IPS-11a (cell line): ENCODE results near the gene SYNE4.

Experiments
- H3K4me3 ChIP-seq: one replicate; pipeline ENCODE4 v1.5.1; 2013; ENCODE audit warnings: low read depth, low read length, control low read depth

Gene SYNE4

GRCh38 chr19:36026091-36026876 is 17.7 kb upstream of the SYNE4 start:
- H3K4me3 ChIP-seq = no peak overlapping the region

DNA sequence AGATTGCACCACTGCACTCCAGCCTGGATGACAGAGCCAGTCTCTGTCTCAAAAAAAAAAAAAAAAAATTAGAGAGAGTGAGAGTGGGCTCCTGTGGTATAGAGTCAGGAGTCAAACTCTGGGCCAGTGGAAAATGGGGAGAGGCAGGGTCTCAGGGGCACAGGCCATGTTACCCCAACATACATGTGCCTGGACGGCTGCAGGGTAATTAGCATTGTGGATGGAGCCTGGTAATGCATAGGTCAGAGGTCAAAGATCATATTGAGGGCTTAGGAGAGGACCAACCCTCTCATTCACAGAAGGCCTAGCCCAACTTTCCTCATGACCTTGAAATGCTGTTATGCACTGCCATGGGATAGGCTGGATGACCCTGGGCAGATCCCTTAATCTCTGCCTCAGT is 16.9 kb upstream of the SYNE4 start:
- no peak overlapping the region for H3K4me3 ChIP-seq

GRCh38 chr19:36023432-36023831 is 14.8 kb upstream of the SYNE4 start:
- no peak overlapping the region for H3K4me3 ChIP-seq

- H3K4me3 ChIP-seq = no peak overlapping the region
These were observed 10.6 kb upstream of the SYNE4 start for GRCh38 chr19:36019061-36019670.

DNA sequence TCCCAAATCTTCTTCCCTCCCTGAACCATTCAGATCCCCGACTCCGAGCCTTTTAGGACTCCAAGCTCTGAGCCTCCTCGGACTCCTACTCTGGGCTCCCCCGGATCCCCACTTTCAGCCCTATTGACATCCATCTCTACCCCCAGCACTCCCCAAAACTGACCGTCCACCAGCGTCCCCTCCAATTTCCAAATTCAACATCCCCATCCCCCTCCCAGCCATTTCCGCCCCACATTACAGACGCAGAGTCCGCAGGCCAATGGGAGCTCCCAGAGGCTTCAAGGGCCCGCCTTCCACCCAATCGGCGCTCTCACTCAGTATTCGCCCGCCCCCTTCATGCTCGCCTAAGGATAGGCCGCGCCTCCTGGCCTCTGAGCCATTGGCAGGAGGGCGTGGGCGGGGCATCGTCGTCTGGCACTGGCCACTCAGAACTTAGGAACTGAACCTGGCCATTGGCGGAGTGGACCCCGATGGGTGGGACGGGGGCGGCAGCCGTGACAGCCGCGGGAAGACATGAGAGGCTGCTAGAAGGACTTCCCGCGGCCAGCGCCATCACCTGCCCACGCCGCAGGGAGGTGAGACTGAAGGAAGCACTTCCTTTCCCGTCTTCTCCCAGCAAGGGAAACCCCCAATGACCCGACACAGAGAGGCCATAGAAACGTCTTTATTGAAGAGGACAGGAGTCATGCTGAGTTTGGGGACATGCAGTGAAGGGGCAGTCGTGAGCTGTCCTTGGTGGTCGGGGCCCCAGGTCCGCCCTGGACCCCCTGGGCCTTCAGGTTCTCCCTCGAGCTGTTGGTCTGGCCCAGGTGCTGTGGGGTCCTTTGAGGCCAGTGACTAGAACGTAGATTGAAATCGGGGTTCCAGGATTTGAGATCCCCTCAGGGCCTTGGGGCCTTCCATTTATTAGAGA is 5.7 kb upstream of the SYNE4 start, which contains the start of gene ALKBH6:
Gene ALKBH6, minus strand, starts transcription at position 202 of the 913 bp plus-strand sequence. CDS start 816 bp downstream, outside the sequence.
- H3K4me3 ChIP-seq = peak within 1 kb of the TSS; percentile 78

- peak overlapping the region; percentile 78 for H3K4me3 ChIP-seq
These were observed 4.8 kb upstream of the SYNE4 start for GRCh38 chr19:36013280-36014011.

GRCh38 chr19:36010402-36010801 is 1.8 kb upstream of the SYNE4 start:
- H3K4me3 ChIP-seq = no peak overlapping the region

DNA sequence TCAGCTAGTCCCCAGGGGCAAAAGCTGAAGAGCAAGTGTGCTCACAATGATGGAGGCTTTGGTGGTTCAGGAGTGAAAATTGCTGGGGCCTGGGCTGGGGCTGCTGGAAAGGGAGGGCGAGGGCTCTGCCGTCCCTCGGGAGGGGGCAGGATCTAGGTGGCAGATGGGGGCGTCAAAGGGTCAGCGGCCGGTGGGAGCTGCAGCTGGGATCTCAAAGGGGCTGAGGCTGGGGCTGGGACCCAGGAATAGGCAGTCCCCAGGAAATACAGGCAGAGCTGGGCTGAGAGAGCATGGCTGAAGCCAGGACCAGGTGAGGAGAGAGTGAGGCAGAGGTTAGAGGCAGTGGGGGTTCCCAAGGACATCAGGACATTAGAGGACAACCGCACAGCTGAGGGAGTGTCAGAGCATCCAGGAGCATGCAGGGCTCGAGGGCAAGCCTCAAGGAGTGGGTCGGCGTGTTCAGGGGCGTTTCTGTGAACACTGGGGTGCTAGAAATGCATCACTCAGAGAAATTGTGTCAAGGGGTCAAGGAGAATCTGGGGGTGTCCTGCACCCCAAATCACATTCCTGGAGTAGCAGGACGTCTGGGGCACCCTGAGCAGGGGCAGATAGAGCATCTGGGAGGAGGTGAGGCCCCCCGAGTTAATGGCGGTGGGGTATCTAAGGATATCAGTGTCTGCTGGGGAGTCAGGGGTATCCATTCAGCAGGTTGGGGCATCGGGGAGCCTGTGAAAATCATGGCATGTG is 1.2 kb upstream of the SYNE4 start:
- H3K4me3 ChIP-seq = peak overlapping the region; percentile 4

DNA sequence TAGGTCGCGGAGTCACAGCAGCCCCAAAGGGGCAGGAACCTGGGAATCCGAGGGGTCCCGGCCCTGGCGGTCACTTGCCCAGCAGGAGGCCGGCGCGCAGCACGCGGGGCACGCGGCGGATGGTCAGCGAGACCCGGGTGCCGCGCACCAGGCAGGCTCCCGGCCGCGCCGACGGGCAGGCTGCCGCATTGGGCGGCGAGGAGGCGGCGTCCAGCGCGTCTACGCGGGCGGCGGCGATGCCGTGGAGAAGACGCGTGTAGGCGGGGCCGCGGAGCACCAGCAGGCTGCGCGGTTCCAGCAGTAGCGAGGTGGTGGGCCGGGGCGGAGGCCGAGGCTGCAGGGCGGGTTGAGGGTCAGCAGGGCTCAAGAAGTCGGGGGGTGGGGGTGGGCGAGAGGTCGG is 607 bp upstream of the SYNE4 start:
- H3K4me3 ChIP-seq = peak overlapping the region; percentile 13

- no peak overlapping the region for H3K4me3 ChIP-seq
These were observed 1.7 kb downstream of the SYNE4 start for GRCh38 chr19:36006955-36007354.

DNA sequence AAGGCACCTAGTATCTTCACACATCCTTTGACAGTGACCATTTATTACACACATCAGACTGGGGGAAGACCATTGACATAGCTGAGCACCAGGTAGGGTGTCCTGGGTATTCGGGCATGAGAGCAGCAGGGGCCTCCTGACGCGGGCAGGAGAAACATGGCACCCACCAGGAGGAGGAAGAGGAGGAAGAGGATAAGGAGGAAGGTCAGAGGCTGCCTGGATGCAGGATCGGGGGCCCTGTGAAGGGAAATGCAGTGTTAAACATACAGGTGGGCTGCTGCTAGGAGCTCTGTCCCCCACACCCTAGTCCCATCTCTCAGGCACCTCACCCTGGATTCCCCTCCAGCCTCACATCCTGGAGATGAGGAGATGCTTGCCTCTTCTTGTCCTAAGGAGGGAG is 5.3 kb downstream of the SYNE4 start:
- no peak overlapping the region for H3K4me3 ChIP-seq

DNA sequence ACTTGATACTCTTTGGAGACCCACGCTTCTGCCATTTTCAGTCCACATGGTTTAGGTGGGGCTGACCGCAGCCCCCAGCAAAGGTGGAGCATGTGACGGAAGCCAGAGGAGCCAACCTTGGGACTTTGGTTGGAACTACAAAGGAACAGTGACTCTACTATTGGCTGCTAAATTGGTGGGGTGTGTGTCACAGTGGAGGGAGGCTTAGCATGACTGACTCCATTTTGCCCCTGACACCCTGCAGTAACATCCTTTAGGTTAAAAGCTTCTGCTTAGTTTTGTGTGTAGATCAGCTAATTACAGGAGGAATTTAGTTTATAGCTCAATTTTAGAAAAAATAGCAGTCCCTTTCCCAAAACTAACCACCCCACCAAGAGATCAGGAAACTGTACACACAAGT is 7.0 kb downstream of the SYNE4 start:
- no peak overlapping the region for H3K4me3 ChIP-seq

DNA sequence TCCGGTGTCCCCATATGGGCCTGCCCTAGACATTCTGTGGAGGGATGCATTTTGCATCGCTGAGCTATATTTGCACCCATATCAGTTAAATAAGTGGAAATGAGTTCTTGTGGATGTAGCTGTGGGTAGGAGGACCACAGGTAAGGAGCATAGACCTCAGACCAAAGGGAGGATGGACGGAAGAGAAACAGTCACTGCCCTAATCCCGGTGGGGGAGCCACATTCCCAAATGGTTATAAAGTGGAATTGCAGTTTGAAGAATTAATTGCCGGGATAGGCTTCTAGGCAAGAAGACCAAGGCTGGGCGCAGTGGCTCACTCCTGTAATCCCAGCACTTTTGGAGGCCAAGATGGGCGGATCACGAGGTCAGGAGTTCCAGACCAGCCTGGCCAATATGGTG is 11.8 kb downstream of the SYNE4 start:
- H3K4me3 ChIP-seq = no peak overlapping the region

GRCh38 chr19:35995048-35995993 is 13.3 kb downstream of the SYNE4 start, which contains the start of gene SDHAF1:
TSS of gene SDHAF1 (plus strand) at chr19:35995188. CDS start at chr19:35995275, 87 bp downstream.
- peak within 1 kb of the TSS; percentile 78 for H3K4me3 ChIP-seq

DNA sequence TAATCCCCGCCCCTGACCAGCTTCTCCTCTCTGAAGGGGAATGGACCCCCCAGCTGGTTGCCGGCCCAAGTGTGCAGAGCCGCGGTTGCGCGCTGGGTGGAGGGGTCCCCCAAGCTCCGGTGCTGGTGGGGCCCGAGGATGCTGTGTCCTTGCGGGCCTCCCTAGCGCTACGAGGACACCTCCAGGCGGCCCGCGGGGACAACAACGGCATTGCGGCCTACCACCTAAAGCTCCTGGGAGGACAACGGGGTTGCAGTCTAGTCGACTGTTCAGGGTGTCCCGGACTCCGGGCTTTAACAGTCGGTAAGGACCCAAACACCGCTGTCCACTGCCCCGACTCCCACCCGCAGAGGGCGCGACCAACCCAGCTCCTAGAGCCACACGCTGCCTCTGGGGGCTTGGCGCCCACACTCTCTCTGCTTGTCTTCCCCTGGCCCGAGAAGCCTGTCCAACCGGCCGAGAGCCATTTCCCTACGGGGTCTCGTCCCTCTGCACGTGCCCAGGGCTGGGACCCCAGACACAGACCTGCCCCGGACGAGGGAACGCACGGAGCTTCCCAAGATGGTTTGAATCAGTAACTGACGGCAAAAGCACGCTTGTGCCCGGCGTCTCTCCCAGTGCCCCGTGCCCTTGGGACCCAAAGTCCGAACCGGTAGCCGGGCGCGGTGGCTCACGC is 14.6 kb downstream of the SYNE4 start:
- no peak overlapping the region for H3K4me3 ChIP-seq

DNA sequence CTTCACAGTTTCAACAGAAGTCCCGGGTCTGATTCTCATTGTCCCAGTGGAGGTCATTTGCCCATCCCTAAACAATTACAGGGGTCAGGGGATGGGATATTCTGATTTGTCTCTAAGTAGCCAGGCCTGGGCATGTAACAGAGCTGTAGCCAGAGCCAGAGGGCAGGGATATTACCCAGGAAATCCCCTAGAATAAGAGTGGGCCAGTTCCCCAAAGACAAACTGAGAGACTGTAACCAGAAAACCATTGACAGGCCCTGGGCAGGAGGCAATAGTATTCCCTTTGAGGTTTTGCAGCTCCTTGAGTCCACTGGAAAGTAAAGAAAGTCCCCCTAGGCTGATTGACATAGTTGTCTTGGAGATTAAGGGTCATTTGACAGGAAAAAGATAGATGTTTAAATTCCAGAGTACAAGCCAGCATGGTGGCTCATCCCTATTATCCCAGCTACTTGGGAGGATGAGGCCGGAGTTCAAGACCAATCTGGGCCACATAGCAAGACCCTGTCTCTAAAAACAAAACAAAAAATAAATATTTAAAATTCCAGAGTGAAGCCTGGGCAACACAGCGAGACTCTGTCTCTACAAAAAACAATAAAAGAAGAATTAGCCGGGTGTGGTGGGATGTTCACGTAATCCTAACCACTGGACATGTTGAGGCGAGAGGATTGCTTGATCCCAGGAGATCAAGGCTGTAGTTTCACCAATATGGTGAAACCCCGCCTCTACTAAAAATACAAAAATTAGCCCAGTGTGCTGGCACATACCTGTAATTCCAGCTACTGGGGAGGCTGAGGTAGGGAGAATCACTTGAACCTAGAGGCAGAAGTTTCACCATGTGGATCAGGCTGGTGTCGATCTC is 15.5 kb downstream of the SYNE4 start:
- no peak overlapping the region for H3K4me3 ChIP-seq

GRCh38 chr19:35991731-35992450 is 16.7 kb downstream of the SYNE4 start:
- H3K4me3 ChIP-seq = no peak overlapping the region
